Gastrocnemius medialis (tissue), 4 donors: ENCODE data around the gene MAP3K7. TPM values are rescaled to one million over a fixed set of nuclear protein-coding genes. Genes with fewer than 3 reads are reported as not detected.

Experiments used
- ATAC-seq, 2 donors: fragments of 150-250 bp; one replicate each; pipeline ENCODE4 v1.9.1; 2016
- DNase-seq, 2 donors: peaks; one replicate each; pipeline ENCODE4 v3.0.0-alpha.2; 2019
- H3K27ac ChIP-seq, 4 donors: fragments of 200-600 bp; sonication (generic); 1 replicate in 1 of 4; 2 replicates in 3 of 4; pipeline ENCODE4 v1.5.1; 2016 to 2018; ENCODE audit warnings: mild to moderate bottlenecking in 2 of 4, moderate library complexity in 1 of 4
- H3K27me3 ChIP-seq, 3 donors: fragments of 200-600 bp; sonication (generic) in 2 of 3; 1 replicate in 1 of 3; 2 replicates in 2 of 3; pipeline versions ENCODE4 v1.5.1 to v1.6.0; 2016 to 2019; ENCODE audit warnings: mild to moderate bottlenecking in 1 of 3, moderate library complexity in 1 of 3
- H3K36me3 ChIP-seq, 2 donors: fragments of 200-600 bp; sonication (generic) in 1 of 2; one replicate each; pipeline ENCODE4 v1.5.1; 2017 to 2018
- H3K4me1 ChIP-seq, 2 donors: fragments of 200-600 bp; sonication (generic) in 1 of 2; one replicate each; pipeline ENCODE4 v1.5.1; 2016 to 2017; ENCODE audit warnings: mild to moderate bottlenecking in 2 of 2
- H3K4me3 ChIP-seq, 4 donors: fragments of 200-600 bp; sonication (generic) in 3 of 4; 1 replicate in 1 of 4; 2 replicates in 3 of 4; pipeline ENCODE4 v1.5.1; 2016 to 2019; ENCODE audit warnings: mild to moderate bottlenecking in 2 of 4
- H3K9me3 ChIP-seq, 3 donors: fragments of 200-600 bp; sonication (generic) in 2 of 3; 1 replicate in 1 of 3; 2 replicates in 2 of 3; pipeline ENCODE4 v1.5.1; 2016 to 2019
- POLR2A ChIP-seq, 2 donors: fragments of 450-650 bp; IDR thresholded peaks; one replicate each; pipeline ENCODE4 v1.6.1; 2017; ENCODE audit warnings: antibody characterized with exemption in 2 of 2, mild to moderate bottlenecking in 2 of 2, moderate library complexity in 2 of 2
- in situ Hi-C, 4 donors: fragments of 200-750 bp; cut with MboI; loops; one replicate each; pipeline versions ENCODE4 v1.15.0 to v1.8.0; 2017; ENCODE audit warnings: low sequenced_read_pairs in 4 of 4
- intact Hi-C: fragments of 100-400 bp; cut with DNase I; formaldehyde crosslinking; loops from one replicate; pipeline ENCODE4 v1.15.1; 2023; ENCODE audit warnings: low total_unique reads
- total RNA-seq, 4 donors: library from RNA; depleted of rRNA; stranded (reverse); fragments of >200 nt; gene quantifications; one replicate each; pipeline versions ENCODE4 v1.1.0 to v1.2.3, GENCODE V29; 2016
- TF ChIP-seq, protein P1 (sequence below), 5 experiments: fragments of 450-650 bp in 3 of 5; fragments of 200-600 bp in 2 of 5; sonication (generic) in 2 of 5; IDR thresholded peaks in 4 of 5; conservative IDR thresholded peaks in 1 of 5; 1 replicate in 4 of 5; 2 replicates in 1 of 5; pipeline ENCODE4 v1.5.1; 2016 to 2019; ENCODE audit warnings: antibody characterized with exemption in 5 of 5, mild to moderate bottlenecking in 3 of 5, moderate library complexity in 3 of 5

The MAP3K7 gene
- total RNA-seq, 4 donors from 2014 or later, result 16.6 to 27.2 (median 18.9) TPM

DNA sequence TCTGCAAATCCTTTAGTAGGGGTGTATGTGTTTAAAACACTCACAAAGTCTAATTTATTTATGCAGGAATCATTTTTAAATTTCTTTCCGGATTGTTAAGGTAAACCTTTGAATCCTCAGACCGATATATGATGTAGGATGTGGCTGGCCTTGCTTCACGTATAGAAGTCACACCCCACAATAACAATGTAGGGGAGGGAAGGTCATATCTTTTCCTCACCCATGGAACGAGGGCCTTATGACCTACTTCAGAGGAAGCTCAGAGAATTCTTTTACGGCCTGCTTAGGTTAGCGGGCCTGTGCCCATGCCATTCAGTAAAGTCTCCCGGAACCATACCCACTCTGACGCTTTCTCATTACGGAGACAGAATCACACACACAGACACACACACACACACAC is 102.9 kb downstream of the MAP3K7 start:
- Histone ChIP-seq H3K4me3 (no peak overlapping the region), H3K36me3 (no peaks in the 10 kb centered on the region), H3K9me3 (no peaks in the 10 kb centered on the region), H3K27me3 (no peaks in the 10 kb centered on the region), H3K27ac (no peak overlapping the region), H3K4me1 (peaks cover 0 to under 1% of the 10 kb centered on the region in 2 donors)
- DNase-seq, result no peak
- no peak for ATAC-seq
- TF ChIP-seq, protein P1, sequence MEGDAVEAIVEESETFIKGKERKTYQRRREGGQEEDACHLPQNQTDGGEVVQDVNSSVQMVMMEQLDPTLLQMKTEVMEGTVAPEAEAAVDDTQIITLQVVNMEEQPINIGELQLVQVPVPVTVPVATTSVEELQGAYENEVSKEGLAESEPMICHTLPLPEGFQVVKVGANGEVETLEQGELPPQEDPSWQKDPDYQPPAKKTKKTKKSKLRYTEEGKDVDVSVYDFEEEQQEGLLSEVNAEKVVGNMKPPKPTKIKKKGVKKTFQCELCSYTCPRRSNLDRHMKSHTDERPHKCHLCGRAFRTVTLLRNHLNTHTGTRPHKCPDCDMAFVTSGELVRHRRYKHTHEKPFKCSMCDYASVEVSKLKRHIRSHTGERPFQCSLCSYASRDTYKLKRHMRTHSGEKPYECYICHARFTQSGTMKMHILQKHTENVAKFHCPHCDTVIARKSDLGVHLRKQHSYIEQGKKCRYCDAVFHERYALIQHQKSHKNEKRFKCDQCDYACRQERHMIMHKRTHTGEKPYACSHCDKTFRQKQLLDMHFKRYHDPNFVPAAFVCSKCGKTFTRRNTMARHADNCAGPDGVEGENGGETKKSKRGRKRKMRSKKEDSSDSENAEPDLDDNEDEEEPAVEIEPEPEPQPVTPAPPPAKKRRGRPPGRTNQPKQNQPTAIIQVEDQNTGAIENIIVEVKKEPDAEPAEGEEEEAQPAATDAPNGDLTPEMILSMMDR (IDR thresholded peaks at IDR 0.05 in 4 of 5, conservative IDR thresholded peaks at IDR 0.05 in 1 of 5), result no peak
- in situ Hi-C loops (loop anchor here in 3 of 4 donors (5.0 to 10.0 kb wide), 4 partner anchors 87 to 547 kb away; no protein-coding TSS in a partner anchor), intact Hi-C loops (no loop called here)

DNA sequence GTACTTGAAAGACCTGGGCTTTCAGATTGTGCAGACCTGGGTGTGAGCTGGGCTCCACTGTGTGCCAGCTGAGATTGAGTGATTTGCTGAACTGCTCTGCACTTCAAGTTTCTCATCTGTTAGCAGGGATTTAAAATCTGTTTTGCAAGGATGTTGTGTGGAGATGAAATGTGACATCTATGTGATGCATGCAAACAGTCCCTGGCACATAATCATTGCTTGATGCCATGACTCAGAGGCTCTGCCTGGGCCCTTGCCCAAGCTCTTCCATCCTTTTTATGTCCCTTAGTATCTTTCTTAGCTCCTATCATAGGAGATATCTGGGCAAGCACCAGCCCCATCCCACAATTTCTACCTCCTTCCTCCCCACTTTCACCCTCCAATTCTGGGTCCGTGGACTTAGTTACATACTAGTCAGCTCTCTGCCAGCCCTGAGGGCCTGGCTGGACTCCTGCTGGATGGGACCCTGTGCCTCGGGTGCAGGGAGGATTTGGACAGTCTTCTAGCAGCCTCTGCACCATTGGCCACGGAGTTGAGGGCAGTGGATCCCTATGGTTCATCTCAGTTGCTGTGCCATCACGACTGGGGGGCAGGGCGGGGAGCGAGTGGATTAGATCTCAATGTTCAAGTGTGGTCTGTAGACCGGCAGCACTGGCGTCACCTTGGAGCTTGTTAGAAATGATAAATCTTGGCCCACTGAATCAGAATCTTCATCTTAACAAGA is 103.6 kb downstream of the MAP3K7 start:
- ATAC-seq (no peak), DNase-seq (no peak)
- no peaks in the 10 kb centered on the region for H3K9me3 ChIP-seq
- H3K27me3 ChIP-seq, result no peaks in the 10 kb centered on the region
- no peaks in the 10 kb centered on the region for H3K36me3 ChIP-seq
- in situ Hi-C loops (loop anchor here in 3 of 4 donors (5.0 to 10.0 kb wide), 4 partner anchors 86 to 546 kb away; no protein-coding TSS in a partner anchor), intact Hi-C loops (no loop called here)
- TF ChIP-seq, protein P1 (IDR thresholded peaks at IDR 0.05 in 4 of 5, conservative IDR thresholded peaks at IDR 0.05 in 1 of 5), result no peak
- TF ChIP-seq POLR2A (IDR thresholded peaks at IDR 0.05), result no peak
- H3K27ac ChIP-seq, result no peak overlapping the region
- H3K4me1 ChIP-seq, result peaks cover 0 to 5% of the 10 kb centered on the region in 2 donors
- H3K4me3 ChIP-seq, result no peak overlapping the region

DNA sequence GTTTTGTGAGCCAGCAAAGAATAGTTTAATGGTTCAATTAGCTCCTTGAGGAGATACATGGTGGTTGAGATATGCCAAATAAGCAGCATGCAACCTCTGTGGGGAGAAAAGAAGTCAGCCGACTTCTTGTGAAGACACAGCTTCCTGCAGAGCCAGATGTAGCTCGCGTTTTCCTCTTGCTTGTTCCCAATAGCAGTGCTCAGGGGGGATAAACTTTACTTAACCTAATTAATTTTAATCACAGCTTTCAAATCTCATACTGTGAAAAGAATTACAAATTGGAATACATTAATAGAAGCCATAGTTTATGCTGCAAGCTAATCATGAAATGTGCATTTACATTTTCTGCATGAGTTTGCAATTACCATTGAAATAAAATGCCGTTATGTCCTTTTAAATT is 106.2 kb downstream of the MAP3K7 start:
- no peak for ATAC-seq
- intact Hi-C loops, result no loop called here

DNA sequence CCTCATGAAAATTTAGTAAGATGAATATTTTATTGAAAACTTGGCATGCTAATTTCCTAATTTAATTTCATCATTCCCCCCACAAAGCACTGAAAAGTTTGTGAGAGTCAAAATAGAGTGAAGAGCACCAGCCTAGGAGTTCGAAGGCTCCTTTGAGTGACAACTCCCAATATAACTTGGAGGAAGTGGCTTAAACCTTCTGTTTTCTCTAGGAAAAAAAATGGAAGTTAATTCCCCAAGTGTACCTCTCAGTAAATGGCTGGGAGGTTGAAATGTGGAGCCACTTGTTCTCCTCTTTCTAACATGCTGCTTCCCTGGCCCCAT is 107.3 kb downstream of the MAP3K7 start:
- Histone ChIP-seq H3K4me3 (no peak overlapping the region), H3K4me1 (peaks cover 0 to 5% of the 10 kb centered on the region in 2 donors), H3K9me3 (no peaks in the 10 kb centered on the region), H3K27ac (no peak overlapping the region), H3K27me3 (no peaks in the 10 kb centered on the region), H3K36me3 (no peaks in the 10 kb centered on the region)
- no peak for DNase-seq
- ATAC-seq, result no peak
- TF ChIP-seq, protein P1 (IDR thresholded peaks at IDR 0.05 in 4 of 5, conservative IDR thresholded peaks at IDR 0.05 in 1 of 5), result no peak
- TF ChIP-seq POLR2A (IDR thresholded peaks at IDR 0.05), result no peak
- intact Hi-C loops, result loop anchor here (1.0 to 10.0 kb wide), 7 partner anchors 86 to 1065 kb away; partner anchors contain the start of genes BACH2 and RRAGD
- in situ Hi-C loops, result loop anchor here in 3 of 4 donors (5.0 to 10.0 kb wide), 6 partner anchors 82 to 537 kb away; partner anchors contain the start of gene BACH2 (in 1 of the 3)

More for the DNA sequence above, 106.2 kb downstream of the MAP3K7 start:
- no peaks in the 10 kb centered on the region for H3K9me3 ChIP-seq
- H3K4me1 ChIP-seq, result peaks cover 0 to 5% of the 10 kb centered on the region in 2 donors
- TF ChIP-seq POLR2A (IDR thresholded peaks at IDR 0.05), result no peak
- TF ChIP-seq, protein P1 (IDR thresholded peaks at IDR 0.05 in 4 of 5, conservative IDR thresholded peaks at IDR 0.05 in 1 of 5), result no peak
- H3K27me3 ChIP-seq, result no peaks in the 10 kb centered on the region
- H3K4me3 ChIP-seq, result no peak overlapping the region
- H3K36me3 ChIP-seq, result no peaks in the 10 kb centered on the region
- no peak overlapping the region for H3K27ac ChIP-seq
- in situ Hi-C loops, result loop anchor here in 3 of 4 donors (5.0 to 10.0 kb wide), 4 partner anchors 83 to 543 kb away; no protein-coding TSS in a partner anchor
- DNase-seq, result no peak
